SK-N-SH treated with all-trans-retinoic acid at 6 μM for 48 hours (cell line): Measurements from ENCODE around the gene C5.

Source experiments
- RARB ChIP-seq: fragments of 250-450 bp; sonication (Bioruptor Pico); IDR thresholded peaks from 2 replicates; pipeline ENCODE4 v1.8.0; 2021; ENCODE audit warnings: mild to moderate bottlenecking, moderate library complexity
- ZNF8 ChIP-seq: fragments of 450-650 bp; formaldehyde crosslinking; IDR thresholded peaks from 2 replicates; pipeline ENCODE4 v1.5.0; 2020; ENCODE audit warnings: mild to moderate bottlenecking, moderate library complexity

DNA sequence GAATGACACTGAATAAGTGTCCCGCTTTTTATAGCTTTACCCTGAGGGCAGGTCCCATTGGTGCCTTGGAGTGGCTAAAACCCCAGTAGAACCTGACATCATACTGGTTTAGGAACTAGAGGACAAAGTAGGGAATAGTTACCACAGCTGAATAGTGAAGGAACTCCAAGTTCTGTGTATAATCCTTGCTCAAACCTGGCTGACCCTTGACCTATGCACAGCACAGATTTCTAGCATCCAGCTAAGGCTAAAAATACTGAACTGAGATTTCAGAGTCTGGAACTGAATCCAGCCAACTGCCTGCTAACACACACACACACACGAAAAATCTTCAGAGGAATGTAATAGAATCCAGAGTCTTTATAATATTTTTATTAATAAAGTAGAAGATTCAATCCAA, 50.8 kb downstream of the C5 start:
- no peak for TF ChIP-seq ZNF8 (CRISPR knock-in tag)
- TF ChIP-seq RARB: no peak
